ENCODE measurements around the gene NCOA1.
A peak's percentile ranks its signal among the peaks of the same experiment; 100 is the strongest.

The NCOA1 gene

GRCh38 chr2:24680196-24680595 lies 189.1 kb downstream of the NCOA1 start:
- no peak for DNase-seq (ENCODE audit: low read depth)
- no peak overlapping the region for H3K4me3 ChIP-seq (ENCODE audit: control insufficient read depth, low read depth, low read length)
- no peak for TF ChIP-seq CTCF (IDR thresholded peaks at IDR 0.05; ENCODE audit: control insufficient read depth, insufficient read depth, low read depth, low read length, missing control alignments)

- no peak overlapping the region for H3K4me3 ChIP-seq (ENCODE audit: control insufficient read depth, low read depth, low read length)
- TF ChIP-seq CTCF (IDR thresholded peaks at IDR 0.05; ENCODE audit: control insufficient read depth, insufficient read depth, low read depth, low read length, missing control alignments) = no peak
- no peak for DNase-seq (ENCODE audit: low read depth)
These were observed 191.2 kb downstream of the NCOA1 start for GRCh38 chr2:24682304-24682703.

GRCh38 chr2:24683408-24683807 lies 192.4 kb downstream of the NCOA1 start:
- H3K4me3 ChIP-seq (ENCODE audit: control insufficient read depth, low read depth, low read length) = no peak overlapping the region
- TF ChIP-seq CTCF (IDR thresholded peaks at IDR 0.05; ENCODE audit: control insufficient read depth, insufficient read depth, low read depth, low read length, missing control alignments) = no peak
- DNase-seq (ENCODE audit: low read depth) = no peak

- no peak for TF ChIP-seq CTCF (IDR thresholded peaks at IDR 0.05; ENCODE audit: control insufficient read depth, insufficient read depth, low read depth, low read length, missing control alignments)
- no peak for DNase-seq (ENCODE audit: low read depth)
- no peak overlapping the region for H3K4me3 ChIP-seq (ENCODE audit: control insufficient read depth, low read depth, low read length)
These were observed 199.5 kb downstream of the NCOA1 start for GRCh38 chr2:24690524-24690923.

GRCh38 chr2:24691806-24692205 lies 200.8 kb downstream of the NCOA1 start:
- no peak for TF ChIP-seq CTCF (IDR thresholded peaks at IDR 0.05; ENCODE audit: control insufficient read depth, insufficient read depth, low read depth, low read length, missing control alignments)
- DNase-seq (ENCODE audit: low read depth) = no peak
- H3K4me3 ChIP-seq (ENCODE audit: control insufficient read depth, low read depth, low read length) = no peak overlapping the region

- no peak for TF ChIP-seq CTCF (IDR thresholded peaks at IDR 0.05; ENCODE audit: control insufficient read depth, insufficient read depth, low read depth, low read length, missing control alignments)
- H3K4me3 ChIP-seq (ENCODE audit: control insufficient read depth, low read depth, low read length) = no peak overlapping the region
- no peak for DNase-seq (ENCODE audit: low read depth)
These were observed 206.7 kb downstream of the NCOA1 start for GRCh38 chr2:24697792-24698191.

- H3K4me3 ChIP-seq (ENCODE audit: control insufficient read depth, low read depth, low read length) = no peak overlapping the region
- TF ChIP-seq CTCF (IDR thresholded peaks at IDR 0.05; ENCODE audit: control insufficient read depth, insufficient read depth, low read depth, low read length, missing control alignments) = no peak
- peak; percentile 67 for DNase-seq (ENCODE audit: low read depth)
These were observed 211.7 kb downstream of the NCOA1 start for GRCh38 chr2:24702800-24703199.

Data from AG09309 (cell line).